Caco-2 (cell line): ENCODE data around the gene MTCH2. TPM values are rescaled to one million over a fixed set of nuclear protein-coding genes. Genes with fewer than 3 reads are reported as not detected.

Experiments
- BruUV-seq: library from RNA; stranded (reverse); fragments of 400-500 nt; replicated peaks from 2 replicates; lab custom pipeline; 2021; lab: Mats Ljungman, UMichigan
- CTCF ChIA-PET: fragments of 300-600 bp; sonication (Branson Sonifier 250); formaldehyde crosslinking; loops from one replicate; lab custom pipeline; 2022; ENCODE audit warnings: antibody characterized with exemption; lab: Charles Lee
- POLR2A ChIA-PET: fragments of 300-600 bp; sonication (Branson Sonifier 250); formaldehyde crosslinking; loops from one replicate; lab custom pipeline; 2022; ENCODE audit warnings: antibody characterized with exemption; lab: Charles Lee
- DNase-seq, 2 experiments: peaks; one replicate each; pipeline versions ENCODE4 v3.0.0 to v3.0.0-alpha.2; 2020 to 2022
- H3K27me3 ChIP-seq: replicated peaks from 2 replicates; pipeline ENCODE4 v1.6.0; 2011; ENCODE audit warnings: low read length; ENCODE audit not compliant: control insufficient read depth, insufficient read depth
- H3K36me3 ChIP-seq: 2 replicates; pipeline ENCODE4 v1.5.1; 2011; ENCODE audit warnings: low read length; ENCODE audit not compliant: control insufficient read depth, insufficient read depth
- H3K4me1 ChIP-seq: fragments of 250-450 bp; sonication (Bioruptor Pico); 2 replicates; pipeline ENCODE4 v1.5.1; 2020; ENCODE audit warnings: mild to moderate bottlenecking
- H3K4me3 ChIP-seq: 2 replicates; pipeline ENCODE4 v1.5.1; 2011; ENCODE audit warnings: low read depth, mild to moderate bottlenecking, control low read depth, low read length
- H3K9me3 ChIP-seq: fragments of 250-450 bp; sonication (Bioruptor Pico); 2 replicates; pipeline ENCODE4 v1.5.1; 2020; ENCODE audit warnings: mild to moderate bottlenecking, moderate library complexity
- H3K27ac Mint-ChIP-seq: one replicate; pipeline ENCODE4 v1.8.0; 2022; ENCODE audit warnings: mixed read lengths; ENCODE audit not compliant: unreplicated experiment
- H3K27me3 Mint-ChIP-seq: one replicate; pipeline ENCODE4 v1.8.0; 2022; ENCODE audit warnings: mixed read lengths; ENCODE audit not compliant: insufficient read depth, unreplicated experiment
- H3K36me3 Mint-ChIP-seq: one replicate; pipeline ENCODE4 v1.8.0; 2022; ENCODE audit warnings: mild to moderate bottlenecking, mixed read lengths; ENCODE audit not compliant: insufficient read depth, unreplicated experiment
- H3K4me1 Mint-ChIP-seq: one replicate; pipeline ENCODE4 v1.8.0; 2022; ENCODE audit warnings: low read depth, mixed read lengths; ENCODE audit not compliant: unreplicated experiment
- H3K4me3 Mint-ChIP-seq: one replicate; pipeline ENCODE4 v1.8.0; 2022; ENCODE audit warnings: mild to moderate bottlenecking, moderate library complexity, mixed read lengths; ENCODE audit not compliant: unreplicated experiment
- H3K9me3 Mint-ChIP-seq: one replicate; pipeline ENCODE4 v1.8.0; 2022; ENCODE audit warnings: mixed read lengths; ENCODE audit not compliant: unreplicated experiment
- CTCF ChIP-seq, 2 experiments: fragments of 200-600 bp in 1 of 2; IDR thresholded peaks; 1 replicate in 1 of 2; 2 replicates in 1 of 2; pipeline versions ENCODE4 v1.5.1 to v1.8.0; 2011 to 2022; ENCODE audit warnings: antibody characterized with exemption in 1 of 2, control low read depth in 1 of 2, inconsistent platforms in 1 of 2, low read depth in 1 of 2, low read length in 1 of 2, mild to moderate bottlenecking in 1 of 2, moderate library complexity in 1 of 2; ENCODE audit not compliant: insufficient read depth in 1 of 2, severe bottlenecking in 1 of 2, unreplicated experiment in 1 of 2
- intact Hi-C: fragments of 100-400 bp; cut with micrococcal nuclease; formaldehyde crosslinking; loops from one replicate; pipeline ENCODE4 v1.10.0; 2022; ENCODE audit not compliant: unreplicated experiment
- total RNA-seq: library from RNA; stranded (reverse); gene quantifications from 2 replicates; pipeline ENCODE4 v1.2.3, GENCODE V29; 2022

MTCH2 gene
- total RNA-seq, 1 experiment from 2014 or later: 167 TPM

DNA sequence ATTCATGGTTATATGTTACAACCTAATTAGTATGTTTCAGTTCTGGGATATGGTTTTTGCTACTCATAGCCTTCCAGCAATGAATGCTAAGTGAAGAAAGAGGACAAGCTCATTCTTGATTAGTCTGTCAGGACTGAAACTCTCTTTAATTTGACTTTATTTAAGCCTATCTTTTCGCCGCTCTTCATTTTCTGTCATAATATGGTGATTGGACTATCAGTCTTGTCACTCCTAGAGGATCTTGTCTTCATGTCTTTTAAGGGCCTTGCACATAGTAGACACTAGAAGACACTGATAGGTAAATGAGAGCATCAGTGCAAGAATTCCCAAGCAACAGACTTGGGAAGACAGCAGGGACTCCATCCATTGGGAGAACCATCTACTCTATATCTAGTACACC, 18.9 kb upstream of the MTCH2 start:
- H3K9me3 Mint-ChIP-seq: no peaks in the 10 kb centered on the region
- ChIA-PET CTCF (no interaction called here), POLR2A (no interaction called here)
- H3K4me1 Mint-ChIP-seq: no peaks in the 10 kb centered on the region
- no TSS peak for BruUV-seq
- no peak for TF ChIP-seq CTCF (IDR thresholded peaks at IDR 0.05; ENCODE audit: insufficient read depth in 1 of 2, low read depth in 1 of 2, low read length in 1 of 2, severe bottlenecking in 1 of 2, unreplicated experiment in 1 of 2)
- no peaks in the 10 kb centered on the region for H3K36me3 Mint-ChIP-seq
- intact Hi-C loops: no loop called here
- H3K27me3 Mint-ChIP-seq: no peaks in the 10 kb centered on the region
- no peaks in the 10 kb centered on the region for H3K36me3 ChIP-seq
- H3K4me3 ChIP-seq: no peak overlapping the region
- H3K9me3 ChIP-seq: no peaks in the 10 kb centered on the region
- no peaks in the 10 kb centered on the region for H3K27me3 ChIP-seq
- H3K4me3 Mint-ChIP-seq: no peak overlapping the region
- H3K27ac Mint-ChIP-seq: no peak overlapping the region
- DNase-seq: no peak
- no peaks in the 10 kb centered on the region for H3K4me1 ChIP-seq

- H3K27ac Mint-ChIP-seq: no peak overlapping the region
- H3K4me1 ChIP-seq: no peaks in the 10 kb centered on the region
- H3K36me3 Mint-ChIP-seq: no peaks in the 10 kb centered on the region
- H3K27me3 ChIP-seq: no peaks in the 10 kb centered on the region
- ChIA-PET CTCF (no interaction called here), POLR2A (no interaction called here)
- no peaks in the 10 kb centered on the region for H3K27me3 Mint-ChIP-seq
- H3K9me3 Mint-ChIP-seq: no peaks in the 10 kb centered on the region
- TF ChIP-seq CTCF (IDR thresholded peaks at IDR 0.05; ENCODE audit: insufficient read depth in 1 of 2, low read depth in 1 of 2, low read length in 1 of 2, severe bottlenecking in 1 of 2, unreplicated experiment in 1 of 2): no peak
- H3K4me3 Mint-ChIP-seq: no peak overlapping the region
- H3K9me3 ChIP-seq: no peaks in the 10 kb centered on the region
- BruUV-seq: no TSS peak
- H3K4me1 Mint-ChIP-seq: no peaks in the 10 kb centered on the region
- no peaks in the 10 kb centered on the region for H3K36me3 ChIP-seq
- intact Hi-C loops: loop anchor here (5.0 kb wide), 1 partner anchor 33 kb away; no protein-coding TSS in a partner anchor
- H3K4me3 ChIP-seq: no peak overlapping the region
- no peak for DNase-seq
These were observed 16.9 kb upstream of the MTCH2 start for GRCh38 chr11:47659276-47659675.

DNA sequence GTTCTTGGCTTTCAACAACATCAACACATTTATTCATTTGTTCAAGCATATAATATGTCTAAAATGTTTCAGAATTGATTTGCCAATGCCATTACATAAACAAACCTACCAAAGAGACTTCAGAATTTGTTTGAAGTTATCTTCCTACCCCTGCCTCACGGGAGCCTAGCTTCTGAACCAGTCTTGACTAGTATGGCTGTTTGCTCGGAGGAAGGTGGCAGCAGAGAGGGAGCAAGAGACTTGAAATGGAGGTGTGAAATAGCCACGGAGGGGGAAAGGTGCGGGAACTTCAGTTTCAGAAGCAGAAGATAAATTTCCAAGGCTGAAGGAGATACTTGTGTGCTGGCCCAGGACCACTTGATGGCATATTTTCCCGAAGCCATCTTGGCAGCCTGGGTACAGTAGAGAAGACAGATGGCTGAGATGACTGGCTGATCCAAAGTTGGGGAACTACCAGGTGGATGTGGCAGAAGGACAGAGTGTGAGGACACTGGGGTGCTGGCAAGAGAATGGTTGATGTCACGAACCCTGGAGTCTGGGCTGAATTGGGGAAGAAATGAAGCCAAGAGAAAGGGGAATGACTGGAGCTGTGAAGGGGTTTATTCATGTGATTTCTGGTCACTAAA, 14.0 kb upstream of the MTCH2 start:
- peaks cover 17% of the 10 kb centered on the region for H3K9me3 Mint-ChIP-seq
- Histone ChIP-seq H3K4me1 (no peaks in the 10 kb centered on the region), H3K36me3 (no peaks in the 10 kb centered on the region), H3K27me3 (no peaks in the 10 kb centered on the region), H3K9me3 (peaks cover 8% of the 10 kb centered on the region), H3K4me3 (no peak overlapping the region)
- ChIA-PET CTCF (interaction anchor here (0.6 kb wide), 1 partner anchor 8 kb away, joined by 3 read pairs; no protein-coding TSS in a partner anchor), POLR2A (no interaction called here)
- no peaks in the 10 kb centered on the region for H3K36me3 Mint-ChIP-seq
- intact Hi-C loops: loop anchor here (5.0 kb wide), 1 partner anchor 36 kb away; no protein-coding TSS in a partner anchor
- H3K4me3 Mint-ChIP-seq: no peak overlapping the region
- H3K27me3 Mint-ChIP-seq: no peaks in the 10 kb centered on the region
- no peak for TF ChIP-seq CTCF (IDR thresholded peaks at IDR 0.05; ENCODE audit: insufficient read depth in 1 of 2, low read depth in 1 of 2, low read length in 1 of 2, severe bottlenecking in 1 of 2, unreplicated experiment in 1 of 2)
- no peak overlapping the region for H3K27ac Mint-ChIP-seq
- DNase-seq: no peak
- BruUV-seq: no TSS peak
- H3K4me1 Mint-ChIP-seq: no peaks in the 10 kb centered on the region
